ENCODE measurements around the gene CEP95.

The CEP95 gene

DNA sequence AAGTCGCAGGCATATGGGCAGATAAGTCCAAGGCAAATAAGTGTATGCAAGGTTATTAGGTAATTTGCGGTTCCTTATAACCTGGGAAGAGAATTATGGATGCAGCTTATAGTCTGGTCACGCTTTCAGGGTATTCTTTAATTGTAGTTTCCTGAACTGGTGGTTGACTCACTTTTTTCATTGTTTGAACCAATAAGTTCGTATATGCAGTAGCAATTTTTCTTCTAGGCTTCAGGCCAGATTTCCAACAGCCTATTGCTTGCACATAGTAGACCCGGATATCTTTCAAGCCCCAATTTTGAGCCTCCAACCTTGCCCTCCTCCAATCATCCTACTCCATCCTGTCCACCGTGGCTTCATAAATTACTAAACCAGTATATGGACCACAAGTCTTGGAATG, 12.8 kb downstream of the CEP95 start:
- DNase-seq, result no peak

DNA sequence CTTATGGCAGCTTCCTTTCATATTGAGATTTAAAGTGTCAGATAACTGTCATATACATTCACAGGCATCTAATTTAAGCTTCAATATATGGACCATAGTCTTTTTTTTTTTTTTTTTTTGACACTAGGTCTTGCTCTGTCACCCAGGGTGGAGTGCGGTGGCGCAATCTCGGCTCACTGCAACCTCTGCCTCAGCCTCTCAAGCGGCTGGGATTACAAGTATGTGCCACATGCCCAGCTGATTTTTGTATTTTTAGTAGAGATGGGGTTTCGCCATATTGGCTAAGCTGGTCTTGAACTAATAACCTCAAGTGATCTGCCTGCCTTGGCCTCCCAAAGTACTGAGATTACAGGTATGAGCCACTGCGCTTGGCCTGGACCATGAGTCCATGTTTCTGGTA, 13.6 kb downstream of the CEP95 start:
- no peak for DNase-seq

DNA sequence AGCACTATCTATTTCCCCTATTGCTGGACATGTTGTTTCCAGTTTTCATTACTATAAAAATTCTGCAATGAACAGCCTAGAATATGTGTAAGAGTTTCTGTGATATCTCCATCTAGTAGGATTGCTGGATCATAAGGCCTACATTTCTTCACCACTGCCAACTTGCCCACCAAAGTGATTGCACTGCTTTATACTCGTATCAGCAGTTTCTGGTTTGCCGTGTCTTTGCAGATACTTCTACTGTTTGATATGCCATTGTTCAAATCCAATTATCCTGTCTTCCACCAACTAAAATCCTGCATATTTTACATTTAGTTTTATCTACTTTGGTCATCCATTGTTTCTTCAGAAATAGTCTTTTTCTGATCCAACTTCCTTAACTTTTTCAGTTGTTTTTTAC, 21.1 kb downstream of the CEP95 start:
- no peak for DNase-seq

DNA sequence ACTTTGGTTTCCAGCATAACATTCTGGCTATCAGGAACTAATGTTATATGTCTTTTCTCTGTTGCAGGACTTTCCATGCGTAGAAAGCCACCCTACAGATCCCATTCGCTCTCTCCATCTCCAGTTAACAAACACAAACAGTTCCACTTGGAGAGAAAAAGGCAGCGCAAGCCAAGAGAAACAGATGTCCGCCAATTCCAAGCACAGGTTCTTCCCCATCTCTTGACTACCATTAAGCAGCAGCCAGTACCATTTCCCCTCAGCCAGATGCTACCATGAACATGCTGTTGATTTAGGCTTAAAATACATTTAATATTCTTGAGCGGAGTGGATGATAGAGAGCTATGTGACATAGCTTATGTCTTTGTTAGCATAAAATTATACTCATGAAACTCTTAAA, 22.4 kb downstream of the CEP95 start:
- no peak for DNase-seq

DNA sequence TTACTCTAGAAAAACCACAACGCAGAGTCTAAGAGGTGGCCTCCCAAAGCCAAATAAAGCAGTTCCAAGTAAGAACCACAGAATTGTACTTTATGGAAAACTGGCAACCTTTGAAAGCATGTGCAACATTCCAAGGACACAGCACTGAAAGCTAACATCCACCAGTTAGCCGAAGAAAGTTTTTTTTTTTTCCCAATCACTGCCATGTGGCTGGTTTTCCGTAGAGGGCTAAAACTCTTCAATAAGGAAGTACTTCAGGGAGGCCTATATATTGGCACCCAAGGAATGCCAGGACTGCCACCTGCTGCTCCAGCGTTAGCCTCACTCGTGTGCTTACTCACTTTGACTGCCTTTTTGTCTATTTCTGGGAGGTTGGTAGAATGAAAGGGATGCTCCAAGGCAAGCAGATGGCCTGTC, 25.2 kb downstream of the CEP95 start:
- DNase-seq, result no peak

DNA sequence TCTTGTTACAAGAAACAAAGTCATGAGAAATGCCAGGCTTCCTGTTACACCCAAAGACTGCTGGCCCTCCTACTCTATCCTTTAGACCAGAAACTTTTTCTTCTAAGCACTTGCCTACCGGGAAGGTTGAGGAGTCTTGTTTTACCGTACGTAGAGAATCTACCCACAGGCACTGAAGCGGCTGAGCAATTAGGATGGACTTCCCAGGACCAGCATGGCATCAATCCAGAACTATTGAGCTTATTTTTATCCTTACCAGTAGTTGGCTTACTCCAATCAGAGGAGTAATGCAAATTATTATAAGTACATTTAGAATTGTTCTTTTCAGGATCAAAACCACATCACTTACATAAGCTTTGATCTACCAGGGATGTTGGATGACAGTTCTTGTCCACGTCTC, 25.6 kb downstream of the CEP95 start:
- no peak for DNase-seq

DNA sequence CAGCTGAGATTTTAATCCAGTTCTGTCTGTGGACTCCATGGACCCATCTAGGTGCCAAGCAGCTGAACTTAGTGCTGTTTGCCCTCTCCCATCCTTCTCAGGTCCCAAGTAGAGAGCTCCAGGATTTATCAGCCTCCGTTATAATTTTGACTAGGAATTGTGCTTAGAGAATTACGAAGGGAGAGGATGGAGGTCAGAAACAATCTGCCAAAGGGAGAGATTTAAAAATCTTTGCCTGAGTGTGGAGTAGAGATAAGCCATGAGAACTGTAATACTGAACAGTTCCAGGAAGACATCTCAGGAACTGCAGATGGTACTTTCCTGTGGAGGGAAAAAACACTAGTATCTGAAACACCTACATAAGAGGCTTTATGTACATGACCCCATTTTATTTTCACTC, 27.0 kb downstream of the CEP95 start:
- no peak for DNase-seq

DNA sequence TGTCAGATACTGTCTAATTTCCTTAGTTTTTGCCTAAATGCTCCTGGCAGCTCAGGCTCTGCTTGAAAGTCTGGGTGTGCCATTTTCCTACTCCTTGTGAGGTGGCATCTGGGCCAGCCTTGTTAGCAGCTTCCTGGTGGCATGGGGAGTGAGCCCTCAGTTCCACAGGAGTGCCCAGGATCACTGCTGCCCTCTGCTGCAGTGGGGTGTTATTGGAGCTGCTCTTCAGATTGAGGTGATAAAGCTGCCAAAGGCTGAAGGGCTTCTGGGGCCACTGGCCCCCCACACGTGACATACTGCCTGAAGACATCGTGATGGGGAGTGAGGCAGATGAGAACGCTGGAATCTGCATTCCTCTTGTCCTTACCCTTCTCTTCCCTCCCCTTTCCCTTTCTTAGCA, 27.4 kb downstream of the CEP95 start:
- no peak for DNase-seq

DNA sequence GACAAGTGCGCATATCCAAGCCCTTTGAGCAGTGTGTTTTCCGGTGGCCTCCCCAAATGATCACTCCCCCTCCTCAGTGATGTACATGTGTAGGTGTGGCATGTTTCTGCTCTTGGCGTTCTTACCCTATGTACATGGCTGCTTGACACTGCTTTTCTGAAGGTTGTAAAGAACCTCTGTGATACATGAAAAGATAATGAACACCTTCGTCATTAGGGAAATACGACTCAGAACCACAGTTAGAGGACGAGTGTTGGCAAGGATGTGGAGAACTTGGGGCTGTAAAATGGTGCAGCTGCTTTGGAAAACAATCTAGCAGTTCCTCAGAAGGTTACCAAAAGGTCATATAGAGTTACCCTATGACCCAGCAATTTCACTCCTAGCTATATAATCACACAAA, 28.6 kb downstream of the CEP95 start:
- no peak for DNase-seq

DNA sequence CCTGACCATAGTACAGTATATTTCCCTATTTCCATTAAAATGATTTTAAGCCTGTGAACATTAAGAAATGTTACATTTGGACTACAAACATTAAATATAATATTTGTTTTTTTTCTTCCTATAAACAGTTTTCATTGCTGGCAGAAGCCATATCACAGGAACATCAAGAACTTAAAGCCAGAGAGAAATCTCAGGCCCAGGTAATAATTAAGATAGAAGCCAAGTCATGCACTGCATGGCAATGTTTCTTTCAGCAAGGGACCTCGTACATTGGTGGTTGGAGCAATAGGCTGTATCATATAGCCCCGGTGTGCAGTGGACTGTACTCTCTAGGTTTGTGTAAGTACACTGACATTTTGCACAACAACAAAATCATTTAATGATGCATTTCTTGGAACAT, 30.1 kb downstream of the CEP95 start:
- no peak for DNase-seq

DNA sequence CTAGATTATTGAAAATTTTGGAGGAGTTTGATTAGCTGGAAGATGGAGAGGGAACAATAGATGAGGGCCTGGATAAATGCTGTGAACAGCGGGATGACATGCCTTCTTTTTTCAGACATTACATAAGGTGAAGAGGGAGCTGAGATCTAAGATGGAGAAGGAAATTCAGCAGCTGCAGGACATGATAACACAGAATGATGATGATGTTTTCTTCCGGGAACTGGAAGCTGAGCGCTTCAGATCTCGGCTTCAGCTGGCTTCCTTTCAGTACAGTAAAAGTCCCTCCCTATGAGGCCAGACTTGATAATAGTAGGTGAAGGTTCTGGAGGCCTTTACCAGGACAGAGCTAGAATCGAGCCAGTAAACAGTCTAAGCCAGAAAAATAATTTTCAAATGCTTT, 30.7 kb downstream of the CEP95 start:
- no peak for DNase-seq

DNA sequence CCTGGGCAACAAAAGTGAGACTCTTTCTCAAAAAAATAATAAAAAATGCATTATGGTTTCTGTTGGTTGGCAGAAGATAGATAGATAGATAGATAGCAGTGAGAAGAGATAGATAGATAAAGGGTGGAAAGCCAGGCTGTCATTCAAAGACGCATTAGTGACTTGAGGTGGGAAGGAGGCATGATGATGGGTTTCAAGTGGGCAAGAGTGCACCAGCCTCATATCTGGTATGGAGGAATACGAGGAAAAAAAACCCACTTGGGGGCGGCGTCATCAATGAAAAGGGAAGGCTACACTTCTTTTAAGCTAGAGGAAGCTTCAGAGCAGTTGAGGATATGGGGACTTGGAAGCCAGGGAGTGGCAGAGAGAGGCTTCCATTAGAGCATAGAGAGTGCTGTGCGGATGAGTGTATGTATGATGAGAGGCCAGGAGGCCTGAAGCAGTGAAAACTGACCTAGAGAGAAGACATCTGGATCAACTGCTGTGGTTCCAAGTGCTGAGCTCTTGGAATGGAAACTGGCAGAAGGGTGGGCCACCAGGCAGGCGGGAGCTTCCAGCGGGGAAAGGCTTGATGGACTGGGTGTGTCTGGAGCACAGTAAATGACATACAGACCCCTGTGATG, 31.8 kb downstream of the CEP95 start:
- no peak for DNase-seq

DNA sequence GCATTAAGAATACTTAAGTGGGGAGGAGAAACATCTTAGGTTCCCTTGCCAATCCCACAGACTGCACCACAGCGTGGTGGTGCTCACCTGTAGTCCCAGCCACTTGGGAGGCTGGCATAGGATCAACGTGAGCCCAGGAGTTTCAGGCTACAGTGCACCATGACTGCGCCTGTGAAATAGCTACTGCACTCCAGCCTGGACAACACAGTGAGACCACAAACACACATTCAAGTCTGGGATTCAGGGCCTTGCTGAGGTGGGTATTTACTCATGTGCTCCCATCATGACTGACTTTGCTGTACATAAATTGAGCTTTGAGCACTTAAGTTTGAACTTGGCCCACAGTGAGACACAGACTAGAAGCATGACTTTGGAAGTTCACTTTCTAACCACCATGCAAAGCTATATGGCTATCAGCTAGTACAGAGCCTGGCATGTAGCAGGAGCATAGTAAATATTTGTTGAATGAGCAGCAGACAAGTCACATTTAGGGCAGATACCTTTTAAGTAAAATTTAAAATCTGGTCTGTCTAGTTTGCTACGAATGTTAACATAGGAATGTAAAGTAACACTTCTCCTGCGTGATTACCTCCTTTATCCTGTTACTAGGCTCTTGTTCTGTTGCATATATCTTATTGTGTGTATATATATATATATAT, 33.5 kb downstream of the CEP95 start:
- DNase-seq, result no peak

DNA sequence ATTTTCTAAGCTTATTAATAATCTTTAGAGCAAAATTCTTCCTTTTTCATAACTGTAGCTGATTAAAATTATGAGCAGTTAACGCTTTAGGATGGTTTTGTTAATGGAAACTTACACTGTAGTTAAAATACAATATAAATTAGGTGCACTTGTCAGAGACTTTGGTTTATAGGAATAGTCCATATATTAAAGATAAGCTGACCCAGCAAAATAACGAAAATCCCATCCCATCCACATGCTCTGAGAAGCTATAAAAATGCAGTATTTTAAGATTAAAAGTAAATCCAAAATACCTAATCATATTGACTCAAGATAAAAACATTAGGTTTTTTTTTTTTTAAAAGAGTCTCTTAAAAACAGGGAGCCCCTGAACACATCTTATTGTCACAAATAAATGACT, 38.0 kb downstream of the CEP95 start:
- DNase-seq, result no peak

DNA sequence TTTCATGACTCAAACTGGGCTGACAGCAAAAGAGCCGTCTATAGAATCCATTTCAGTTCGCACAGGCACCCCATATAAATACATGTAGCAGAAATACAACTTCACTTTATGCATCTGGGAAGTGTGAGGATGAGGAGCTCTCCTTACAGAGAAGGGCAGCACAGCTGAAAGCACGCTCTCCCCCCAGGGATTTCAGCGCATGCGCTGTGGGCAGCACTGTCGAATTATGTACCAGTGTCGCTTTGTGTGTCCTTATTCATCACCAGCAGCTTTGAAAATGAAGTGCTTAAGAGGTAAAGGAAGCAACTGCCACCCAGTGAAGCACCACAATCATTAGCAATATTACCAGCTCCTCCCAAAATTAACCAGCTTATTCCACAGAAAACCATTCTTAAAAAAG, 39.9 kb downstream of the CEP95 start:
- peak; percentile 66 to 90 for DNase-seq

DNA sequence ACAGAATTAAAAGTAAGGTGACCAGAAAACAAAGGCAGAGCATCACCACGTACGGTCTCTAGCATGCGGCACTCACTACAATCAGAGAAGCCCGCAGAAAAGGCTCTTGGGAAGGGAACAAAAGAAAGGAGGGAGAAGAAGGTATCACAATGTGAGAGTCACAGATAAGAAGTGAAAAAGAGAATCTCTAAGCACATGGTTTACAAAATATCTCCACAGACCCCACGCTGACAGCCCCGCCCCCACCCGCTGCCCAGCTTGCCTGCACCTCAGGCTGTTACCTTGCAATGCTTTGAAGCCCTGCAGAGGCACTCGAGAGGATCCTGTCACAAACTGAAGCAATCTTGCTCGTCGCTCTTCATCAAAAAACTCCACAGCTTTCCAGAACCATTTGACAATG, 40.5 kb downstream of the CEP95 start:
- DNase-seq, result peak in 1 of 2 experiments; percentile 32

DNA sequence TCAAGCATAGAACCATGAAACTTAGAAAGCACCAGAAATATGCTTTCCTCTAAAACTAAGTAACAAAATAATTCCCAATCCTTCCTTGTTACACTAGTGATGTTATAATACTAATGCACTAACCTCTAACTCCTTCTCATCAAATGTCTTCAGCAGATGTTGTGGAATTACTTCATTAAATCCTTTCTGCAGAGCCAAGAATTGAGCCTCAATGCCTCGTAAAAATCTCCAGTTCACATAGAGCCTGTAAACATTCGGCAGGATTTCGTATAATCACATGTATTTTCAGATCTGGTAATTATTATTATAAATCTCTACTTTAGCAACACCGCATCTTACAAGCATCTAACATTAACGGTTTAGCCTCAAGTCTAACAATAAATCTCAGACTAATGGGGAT, 44.7 kb downstream of the CEP95 start:
- DNase-seq, result no peak

DNA sequence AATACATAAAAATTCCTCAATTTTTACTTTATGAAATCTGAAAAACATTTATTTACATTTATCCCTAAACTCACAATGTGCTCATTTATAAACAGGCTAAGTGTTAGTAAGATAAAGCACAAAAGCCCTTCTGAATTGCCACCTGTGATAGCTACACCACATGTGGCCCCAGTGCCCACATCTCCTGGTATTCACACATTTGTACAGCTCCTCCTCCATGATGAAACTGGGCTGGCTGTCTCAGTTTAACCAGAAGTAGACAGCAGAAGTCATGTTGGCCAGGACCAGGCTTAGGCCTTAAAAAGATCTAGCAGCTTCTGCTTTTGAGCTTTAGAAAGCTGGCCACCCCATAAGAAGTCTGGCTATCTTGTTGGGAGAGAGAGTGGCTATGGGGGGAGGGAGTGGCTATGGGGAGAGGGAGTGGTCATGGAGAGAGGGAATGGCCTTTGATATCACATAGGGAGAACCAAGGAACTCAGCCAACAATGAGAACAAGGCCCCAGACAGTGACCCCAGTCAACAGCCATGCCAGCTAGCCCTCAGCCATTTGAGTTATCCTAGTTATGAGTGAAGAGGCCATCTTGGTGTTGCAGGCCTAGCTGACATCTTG, 47.4 kb downstream of the CEP95 start:
- DNase-seq, result no peak

DNA sequence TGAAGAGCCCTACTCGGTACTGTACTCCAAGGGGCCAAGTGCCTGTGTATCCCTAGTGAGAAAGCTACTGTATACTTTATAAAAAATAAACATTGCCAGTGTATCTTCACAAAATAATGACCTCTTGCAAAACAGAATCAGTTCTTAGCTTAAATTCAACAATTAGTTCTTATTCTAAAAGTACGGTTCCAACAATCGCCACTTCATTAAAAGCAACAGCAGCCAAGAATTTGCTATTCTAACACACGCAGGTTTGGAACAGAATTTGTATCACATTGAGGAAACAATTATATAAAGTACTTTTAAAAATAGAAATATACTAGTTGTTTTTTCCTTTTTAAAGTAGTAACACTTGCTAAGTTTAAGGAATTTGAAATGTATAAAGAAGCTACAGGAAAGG, 48.5 kb downstream of the CEP95 start:
- no peak for DNase-seq

DNA sequence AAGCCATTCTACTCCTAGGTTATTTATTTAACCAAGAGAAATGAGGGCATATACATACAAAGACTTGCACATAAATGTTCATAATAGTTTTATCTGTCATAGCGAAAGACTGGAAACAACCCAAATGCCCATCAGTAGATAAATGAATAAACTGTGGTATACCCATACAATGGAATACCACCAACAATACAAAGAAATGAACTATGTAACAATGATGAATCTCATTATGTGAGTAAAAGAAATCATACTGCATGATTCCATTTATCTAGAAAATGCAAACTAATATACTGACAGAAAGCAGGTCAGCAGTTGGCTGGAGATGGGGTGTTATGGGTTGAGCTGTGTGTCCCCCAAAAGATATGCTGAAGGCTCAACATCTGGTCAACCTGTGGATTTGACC, 57.3 kb downstream of the CEP95 start:
- DNase-seq, result no peak

DNA sequence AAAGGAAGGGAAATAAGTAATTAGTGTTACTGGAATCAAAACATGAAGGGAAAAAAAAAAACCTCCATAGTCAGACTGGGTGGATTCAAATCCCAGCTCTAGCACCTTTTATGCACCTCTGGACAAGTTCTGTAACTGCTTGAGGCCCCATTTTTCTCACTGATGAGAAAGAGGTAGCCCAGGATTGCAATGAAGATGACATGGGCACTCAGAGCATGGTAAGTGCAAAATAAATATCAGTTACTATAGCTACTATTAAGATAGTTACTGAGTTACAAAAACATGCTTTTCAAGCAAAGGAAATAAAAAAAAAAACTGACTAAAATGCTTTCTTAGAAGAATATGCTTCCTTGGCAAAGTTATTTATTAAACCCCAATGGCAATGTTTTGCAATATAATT, 58.8 kb downstream of the CEP95 start:
- DNase-seq, result no peak

DNA sequence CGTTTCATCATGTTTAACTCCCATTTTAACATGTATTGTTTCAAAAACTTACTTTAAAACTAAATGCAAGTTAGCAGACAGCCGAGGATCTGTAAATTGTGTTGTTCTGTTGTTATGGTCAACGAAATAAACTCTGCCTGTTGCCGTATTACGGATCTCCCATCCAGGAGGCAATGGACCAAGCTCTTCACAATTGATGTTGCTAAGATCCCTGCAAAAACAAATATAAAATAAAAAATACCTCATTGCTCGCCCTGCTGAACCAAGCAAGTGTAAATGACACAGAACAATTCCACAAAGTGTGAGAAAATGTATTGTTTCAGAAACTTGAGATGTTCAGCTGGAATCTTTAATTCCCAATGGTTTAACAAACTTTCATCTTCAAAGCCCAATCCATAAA, 65.0 kb downstream of the CEP95 start:
- no peak for DNase-seq

DNA sequence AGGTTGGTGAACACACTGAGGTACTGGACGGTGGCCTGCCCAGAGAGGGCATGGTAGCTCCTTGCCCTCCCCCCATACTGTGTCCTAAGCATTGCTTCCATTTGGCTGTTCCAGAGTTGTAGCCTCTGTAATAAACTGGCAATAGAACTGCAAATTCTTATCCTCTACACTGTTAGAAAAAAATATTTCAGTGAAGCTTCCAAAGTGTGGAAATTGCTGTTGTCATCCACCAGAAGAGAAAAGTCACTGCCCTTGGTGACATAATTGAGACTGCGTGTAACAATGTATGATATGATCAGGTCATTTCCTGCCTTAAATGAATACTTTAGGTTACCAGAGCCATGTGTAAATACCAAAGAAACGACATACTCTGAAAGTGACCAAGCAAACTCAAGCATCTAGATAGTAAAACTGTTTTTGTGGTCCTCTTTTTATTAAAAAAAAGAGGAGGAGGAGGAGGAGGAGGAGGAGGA, 65.9 kb downstream of the CEP95 start:
- DNase-seq, result no peak

DNA sequence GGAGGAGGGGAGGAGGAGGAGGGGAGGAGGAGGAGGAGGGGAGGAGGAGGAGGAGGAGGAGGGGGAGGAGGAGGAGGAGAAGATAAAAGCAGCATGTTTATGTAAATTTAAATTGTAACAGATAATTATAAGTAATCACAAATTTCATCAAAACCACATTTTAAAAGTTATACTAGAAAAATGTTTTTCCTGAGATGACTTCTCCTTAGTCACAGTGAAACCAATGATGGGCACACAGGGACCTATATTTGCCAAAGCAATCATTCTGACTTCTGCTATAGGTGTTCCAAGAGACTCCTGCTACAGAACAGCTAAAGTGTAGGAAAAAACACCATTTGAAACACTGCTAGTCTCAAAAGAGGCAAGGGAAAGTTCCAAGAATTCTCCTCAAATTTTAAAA, 66.4 kb downstream of the CEP95 start:
- no peak for DNase-seq

DNA sequence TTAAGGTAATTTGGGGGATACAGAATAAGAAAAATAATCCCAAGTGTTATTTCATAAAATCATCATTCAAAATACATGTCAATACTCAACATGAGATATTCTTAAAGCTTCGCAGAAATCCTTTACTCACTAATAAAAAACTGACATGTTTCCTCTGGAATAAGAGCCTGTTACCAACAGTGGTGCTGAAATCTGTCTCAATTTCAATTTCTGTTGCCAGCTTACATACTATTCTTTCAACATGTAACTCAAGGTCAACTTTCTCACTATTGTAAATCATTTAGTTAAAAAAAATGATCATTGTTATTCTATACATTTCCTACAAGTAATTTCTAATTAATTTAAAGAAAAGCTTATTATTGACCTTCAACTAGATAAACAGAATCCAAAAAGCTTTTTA, 67.9 kb downstream of the CEP95 start:
- DNase-seq, result no peak
